PC-9 (cell line): ENCODE results near the gene WDR38. TPM values are rescaled to one million over a fixed set of nuclear protein-coding genes. Genes with fewer than 3 reads are reported as not detected.

Experiments used
- BruUV-seq: library from RNA; stranded (reverse); fragments of 400-500 nt; replicated peaks from 2 replicates; lab custom pipeline; 2021; lab: Mats Ljungman, UMichigan
- CTCF ChIA-PET: fragments of 300-600 bp; sonication (Branson Sonifier 250); formaldehyde crosslinking; loops from one replicate; lab custom pipeline; 2022; ENCODE audit warnings: antibody characterized with exemption; lab: Charles Lee
- POLR2A ChIA-PET: fragments of 300-600 bp; sonication (Branson Sonifier 250); formaldehyde crosslinking; loops from one replicate; lab custom pipeline; 2022; ENCODE audit warnings: antibody characterized with exemption; ENCODE audit not compliant: unreplicated experiment; lab: Charles Lee
- DNase-seq, 2 experiments: peaks; one replicate each; pipeline versions ENCODE4 v3.0.0 to v3.0.0-alpha.2; 2015 to 2022; ENCODE audit warnings: mixed read lengths in 1 of 2
- H2AFZ ChIP-seq: fragments of 200-600 bp; sonication (generic); 2 replicates; pipeline ENCODE4 v1.8.1; 2017; ENCODE audit warnings: antibody characterized with exemption
- H3F3A ChIP-seq: fragments of 200-600 bp; sonication (generic); 2 replicates; pipeline ENCODE4 v1.8.1; 2017; ENCODE audit warnings: antibody characterized with exemption, mild to moderate bottlenecking, low read depth; ENCODE audit not compliant: insufficient read depth
- H3K27ac ChIP-seq: fragments of 200-600 bp; sonication (generic); 2 replicates; pipeline ENCODE4 v1.6.1; 2016; ENCODE audit warnings: mixed run types
- H3K27me3 ChIP-seq: fragments of 200-600 bp; sonication (generic); 2 replicates; pipeline ENCODE4 v1.6.1; 2016; ENCODE audit warnings: low read depth, mixed run types; ENCODE audit not compliant: insufficient read depth
- H3K36me3 ChIP-seq: fragments of 200-600 bp; sonication (generic); 2 replicates; pipeline ENCODE4 v1.6.1; 2016; ENCODE audit warnings: low read depth, mixed run types
- H3K4me1 ChIP-seq: fragments of 200-600 bp; sonication (generic); replicated peaks from 2 replicates; pipeline ENCODE4 v1.6.1; 2016; ENCODE audit warnings: mixed run types; ENCODE audit not compliant: insufficient read depth
- H3K4me2 ChIP-seq: fragments of 200-600 bp; sonication (generic); 2 replicates; pipeline ENCODE4 v1.6.1; 2017; ENCODE audit warnings: mixed run types
- H3K4me3 ChIP-seq: fragments of 200-600 bp; sonication (generic); 2 replicates; pipeline ENCODE4 v1.6.1; 2016; ENCODE audit warnings: mixed run types
- H3K79me2 ChIP-seq: fragments of 200-600 bp; sonication (generic); 2 replicates; pipeline ENCODE4 v1.6.1; 2017; ENCODE audit warnings: low read depth, mixed run types
- H3K9me2 ChIP-seq: fragments of 200-600 bp; sonication (generic); 2 replicates; pipeline ENCODE4 v1.8.1; 2017; ENCODE audit warnings: mild to moderate bottlenecking; ENCODE audit not compliant: insufficient read depth
- H3K9me3 ChIP-seq: fragments of 200-600 bp; sonication (generic); 2 replicates; pipeline ENCODE4 v1.8.1; 2016; ENCODE audit warnings: low read depth; ENCODE audit not compliant: insufficient read depth
- H4K20me1 ChIP-seq: fragments of 200-600 bp; sonication (generic); 2 replicates; pipeline ENCODE4 v1.8.1; 2017; ENCODE audit not compliant: insufficient read depth
- CTCF ChIP-seq: fragments of 200-600 bp; sonication (generic); conservative IDR thresholded peaks from 2 replicates; pipeline ENCODE4 v1.6.1; 2017; ENCODE audit warnings: mixed run types, antibody characterized with exemption, mild to moderate bottlenecking, moderate library complexity
- EZH2 ChIP-seq: fragments of 200-600 bp; sonication (generic); IDR thresholded peaks from 2 replicates; pipeline ENCODE4 v1.8.0; 2017; ENCODE audit warnings: antibody characterized with exemption, low read depth
- intact Hi-C: fragments of 100-400 bp; cut with micrococcal nuclease; formaldehyde crosslinking; loops from one replicate; pipeline ENCODE4 v1.10.0; 2022; ENCODE audit not compliant: unreplicated experiment
- total RNA-seq: library from RNA; stranded (reverse); gene quantifications from 2 replicates; pipeline ENCODE4 v1.2.3, GENCODE V29; 2021

WDR38 gene
- total RNA-seq, 1 experiment from 2014 or later: not detected

GRCh38 chr9:124884376-124884775 lies 31.1 kb downstream of the WDR38 start:
- Histone ChIP-seq H3K79me2 (no peaks in the 10 kb centered on the region), H3K36me3 (no peaks in the 10 kb centered on the region; the same call in 1 of the 2 replicates), H2AFZ (no peak overlapping the region), H3K9me3 (no peaks in the 10 kb centered on the region), H4K20me1 (no peaks in the 10 kb centered on the region), H3F3A (peaks cover 2% of the 10 kb centered on the region; the same call in 1 of the 2 replicates), H3K27ac (no peak overlapping the region), H3K4me3 (no peak overlapping the region), H3K9me2 (no peaks in the 10 kb centered on the region), H3K4me2 (no peak overlapping the region), H3K4me1 (no peaks in the 10 kb centered on the region), H3K27me3 (no peaks in the 10 kb centered on the region)
- no peak for DNase-seq
- no peak for TF ChIP-seq CTCF
- no peak for TF ChIP-seq EZH2
- POLR2A ChIA-PET: no interaction called here
- CTCF ChIA-PET: no interaction called here
- intact Hi-C loops: no loop called here
- no TSS peak for BruUV-seq

- Histone ChIP-seq H3K27ac (no peak overlapping the region), H4K20me1 (no peaks in the 10 kb centered on the region), H3K9me3 (no peaks in the 10 kb centered on the region), H3K79me2 (no peaks in the 10 kb centered on the region), H3K4me2 (no peak overlapping the region), H3K27me3 (no peaks in the 10 kb centered on the region), H2AFZ (no peak overlapping the region), H3K4me1 (no peaks in the 10 kb centered on the region), H3K4me3 (no peak overlapping the region), H3F3A (0 out of 2 replicates have a peak, but pooled peaks cover 3% of the 10 kb centered on the region), H3K36me3 (no peaks in the 10 kb centered on the region; the same call in 1 of the 2 replicates), H3K9me2 (no peaks in the 10 kb centered on the region)
- no peak for DNase-seq
- ChIA-PET CTCF (no interaction called here), POLR2A (no interaction called here)
- BruUV-seq: no TSS peak
- no peak for TF ChIP-seq EZH2
- TF ChIP-seq CTCF: no peak
- intact Hi-C loops: no loop called here
Measured at GRCh38 chr9:124885551-124885950, 32.3 kb downstream of the WDR38 start.

GRCh38 chr9:124886461-124886860 lies 33.2 kb downstream of the WDR38 start:
- no peak overlapping the region for H2AFZ ChIP-seq
- no peak overlapping the region for H3K4me3 ChIP-seq
- BruUV-seq: no TSS peak
- no peak for DNase-seq
- no peaks in the 10 kb centered on the region; the same call in 1 of the 2 replicates for H3K36me3 ChIP-seq
- no peak overlapping the region for H3K27ac ChIP-seq
- no peaks in the 10 kb centered on the region for H3K9me2 ChIP-seq
- H3F3A ChIP-seq: 0 out of 2 replicates have a peak, but pooled peaks cover 3% of the 10 kb centered on the region
- H3K4me2 ChIP-seq: no peak overlapping the region
- ChIA-PET POLR2A (no interaction called here), CTCF (no interaction called here)
- TF ChIP-seq EZH2 (no peak), CTCF (no peak)
- no peaks in the 10 kb centered on the region for H3K79me2 ChIP-seq
- intact Hi-C loops: no loop called here
- H4K20me1 ChIP-seq: no peaks in the 10 kb centered on the region
- no peaks in the 10 kb centered on the region for H3K27me3 ChIP-seq
- H3K4me1 ChIP-seq: no peaks in the 10 kb centered on the region
- H3K9me3 ChIP-seq: no peaks in the 10 kb centered on the region
